GM23248 (cell line): ENCODE results near the gene TRAF3IP3. TPM values are rescaled to one million over a fixed set of nuclear protein-coding genes. Genes with fewer than 3 reads are reported as not detected.

Experiments used
- DNase-seq: peaks from one replicate; pipeline ENCODE4 v3.0.0-alpha.2; 2015
- H2AFZ ChIP-seq: fragments of 200-600 bp; sonication (generic); 2 replicates; pipeline ENCODE4 v1.6.1; 2016; ENCODE audit warnings: antibody characterized with exemption
- H3F3A ChIP-seq: fragments of 200-600 bp; sonication (generic); 2 replicates; pipeline ENCODE4 v1.6.1; 2016; ENCODE audit warnings: mild to moderate bottlenecking, antibody characterized with exemption, mixed run types; ENCODE audit not compliant: insufficient read depth
- H3K27ac ChIP-seq: fragments of 200-600 bp; sonication (generic); 2 replicates; pipeline ENCODE4 v1.5.1; 2016; ENCODE audit warnings: mild to moderate bottlenecking
- H3K27me3 ChIP-seq: fragments of 200-600 bp; sonication (generic); replicated peaks from 2 replicates; pipeline ENCODE4 v1.6.1; 2016; ENCODE audit warnings: mild to moderate bottlenecking; ENCODE audit not compliant: insufficient read depth
- H3K36me3 ChIP-seq: fragments of 200-600 bp; sonication (generic); 2 replicates; pipeline ENCODE4 v1.6.1; 2016; ENCODE audit warnings: low read depth, mild to moderate bottlenecking
- H3K4me1 ChIP-seq: fragments of 200-600 bp; sonication (generic); 2 replicates; pipeline ENCODE4 v1.6.1; 2016; ENCODE audit warnings: mild to moderate bottlenecking; ENCODE audit not compliant: insufficient read depth
- H3K4me2 ChIP-seq: fragments of 200-600 bp; sonication (generic); one replicate; pipeline ENCODE4 v1.6.1; 2016; ENCODE audit warnings: mild to moderate bottlenecking; ENCODE audit not compliant: unreplicated experiment
- H3K4me3 ChIP-seq: fragments of 200-600 bp; sonication (generic); 2 replicates; pipeline ENCODE4 v1.5.1; 2016; ENCODE audit warnings: mild to moderate bottlenecking
- H3K79me2 ChIP-seq: fragments of 200-600 bp; sonication (generic); 2 replicates; pipeline ENCODE4 v1.6.1; 2016; ENCODE audit warnings: mild to moderate bottlenecking; ENCODE audit not compliant: insufficient read depth
- H3K9ac ChIP-seq: fragments of 200-600 bp; sonication (generic); 2 replicates; pipeline ENCODE4 v1.6.1; 2016; ENCODE audit warnings: mild to moderate bottlenecking
- H3K9me2 ChIP-seq: fragments of 200-600 bp; sonication (generic); 2 replicates; pipeline ENCODE4 v1.6.1; 2016; ENCODE audit warnings: mixed run types, mild to moderate bottlenecking, moderate library complexity; ENCODE audit not compliant: insufficient read depth
- H3K9me3 ChIP-seq: fragments of 200-600 bp; sonication (generic); one replicate; pipeline ENCODE4 v1.6.1; 2017; ENCODE audit warnings: low read depth
- H4K20me1 ChIP-seq: fragments of 200-600 bp; sonication (generic); 2 replicates; pipeline ENCODE4 v1.6.0; 2016; ENCODE audit not compliant: insufficient read depth
- EZH2 ChIP-seq: fragments of 200-600 bp; sonication (generic); IDR thresholded peaks from 2 replicates; pipeline ENCODE4 v1.6.1; 2018; ENCODE audit warnings: antibody characterized with exemption, mild to moderate bottlenecking; ENCODE audit not compliant: insufficient read depth, poor library complexity, severe bottlenecking
- EZH2phosphoT487 ChIP-seq: fragments of 200-600 bp; sonication (generic); IDR thresholded peaks from 2 replicates; pipeline ENCODE4 v1.6.1; 2018; ENCODE audit warnings: antibody characterized with exemption, moderate library complexity, mild to moderate bottlenecking, low read depth; ENCODE audit not compliant: insufficient read depth
- WGBS, 2 experiments: methylation state at CpG; one replicate each; pipeline ENCODE4 v1.1.6; 2015 to 2017; ENCODE audit warnings: low lambda C conversion rate in 2 of 2, low coverage in 1 of 2; ENCODE audit errors: missing lambda C conversion rate in 2 of 2; 5-methylcytosine and 5-hydroxymethylcytosine counted together
- in situ Hi-C: fragments of 300-500 bp; cut with MboI; formaldehyde crosslinking; loops from 2 replicates; pipeline ENCODE4 v1.15.0; 2020
- polyA plus RNA-seq: library from polyadenylated mRNA; unstranded; fragments of >200 nt; fragmentation: Nextera tagmentation; extraction: Ambion mirVana; gene quantifications from 2 replicates; pipeline ENCODE4 v1.2.1, GENCODE V29; 2016
- total RNA-seq: library from RNA; depleted of rRNA; stranded (reverse); fragments of >200 nt; shearing (Covaris generic); gene quantifications from 2 replicates; pipeline ENCODE4 v1.2.3, GENCODE V29; 2014

The TRAF3IP3 gene
- total and polyA plus RNA-seq, 2 experiments from 2014 or later, result not detected

DNA sequence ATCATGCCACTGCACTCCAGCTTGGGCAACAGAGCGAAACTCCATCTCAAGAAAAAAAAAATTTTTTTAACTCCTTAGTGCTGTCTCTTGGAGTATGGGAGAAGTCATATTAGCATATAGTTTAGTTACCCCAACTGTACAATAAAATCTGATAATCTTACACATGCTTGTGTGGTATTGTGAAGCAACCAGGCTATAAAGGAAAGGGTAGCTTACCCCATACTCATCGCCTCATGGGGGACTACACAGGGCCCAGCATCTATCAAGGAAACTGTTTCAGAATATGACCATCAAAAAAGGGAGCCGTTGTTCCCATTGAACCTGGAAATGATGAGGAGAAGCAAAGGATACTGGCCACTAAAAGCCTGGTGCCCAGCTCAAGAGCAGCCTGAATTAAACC is 3.0 kb upstream of the TRAF3IP3 start:
- H3K79me2 ChIP-seq, result no peaks in the 10 kb centered on the region
- no peak overlapping the region for H3K4me2 ChIP-seq
- H3F3A ChIP-seq, result no peaks in the 10 kb centered on the region
- no peak overlapping the region for H3K9ac ChIP-seq
- no peak overlapping the region for H2AFZ ChIP-seq
- H4K20me1 ChIP-seq, result no peaks in the 10 kb centered on the region
- H3K36me3 ChIP-seq, result no peaks in the 10 kb centered on the region
- TF ChIP-seq EZH2phosphoT487 (no peak), EZH2 (no peak)
- H3K9me3 ChIP-seq, result no peaks in the 10 kb centered on the region
- in situ Hi-C loops, result no loop called here
- no peak for DNase-seq
- no peaks in the 10 kb centered on the region for H3K9me2 ChIP-seq
- H3K27me3 ChIP-seq, result no peaks in the 10 kb centered on the region
- H3K4me3 ChIP-seq, result no peak overlapping the region
- no peak overlapping the region for H3K27ac ChIP-seq
- WGBS, 2 experiments, result 88 to 90% methylated on average over 3 of the region's 3 CpGs
- H3K4me1 ChIP-seq, result no peaks in the 10 kb centered on the region

DNA sequence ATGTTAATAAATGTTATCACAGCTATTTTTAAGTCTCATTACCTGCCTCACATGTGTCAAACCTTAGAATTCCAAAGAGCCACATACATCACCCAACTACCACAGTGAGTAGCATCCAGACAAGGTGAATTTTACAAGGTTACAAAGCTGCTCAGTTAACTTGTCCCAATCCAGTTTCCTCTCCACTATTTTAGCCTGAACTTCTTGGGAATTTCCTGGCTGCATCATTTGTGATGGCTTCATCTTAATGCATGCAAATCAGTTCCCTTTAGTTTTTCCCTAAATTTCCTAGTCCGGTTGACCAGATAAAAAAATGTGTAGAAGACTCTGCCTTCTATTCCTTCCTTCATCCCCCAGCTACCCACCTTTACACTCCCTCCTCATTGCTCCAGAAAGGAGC is 597 bp upstream of the TRAF3IP3 start:
- Histone ChIP-seq H4K20me1 (no peaks in the 10 kb centered on the region), H3K4me3 (no peak overlapping the region), H2AFZ (no peak overlapping the region), H3K79me2 (no peaks in the 10 kb centered on the region), H3K27me3 (no peaks in the 10 kb centered on the region), H3K4me1 (no peaks in the 10 kb centered on the region), H3K9ac (no peak overlapping the region), H3K4me2 (no peak overlapping the region), H3F3A (no peaks in the 10 kb centered on the region), H3K36me3 (no peaks in the 10 kb centered on the region), H3K9me2 (no peaks in the 10 kb centered on the region), H3K27ac (no peak overlapping the region), H3K9me3 (no peaks in the 10 kb centered on the region)
- 56 to 76% methylated on average over 1 of the region's 1 CpG for WGBS, 2 experiments
- in situ Hi-C loops, result no loop called here
- no peak for DNase-seq
- TF ChIP-seq EZH2phosphoT487 (no peak), EZH2 (no peak)

DNA sequence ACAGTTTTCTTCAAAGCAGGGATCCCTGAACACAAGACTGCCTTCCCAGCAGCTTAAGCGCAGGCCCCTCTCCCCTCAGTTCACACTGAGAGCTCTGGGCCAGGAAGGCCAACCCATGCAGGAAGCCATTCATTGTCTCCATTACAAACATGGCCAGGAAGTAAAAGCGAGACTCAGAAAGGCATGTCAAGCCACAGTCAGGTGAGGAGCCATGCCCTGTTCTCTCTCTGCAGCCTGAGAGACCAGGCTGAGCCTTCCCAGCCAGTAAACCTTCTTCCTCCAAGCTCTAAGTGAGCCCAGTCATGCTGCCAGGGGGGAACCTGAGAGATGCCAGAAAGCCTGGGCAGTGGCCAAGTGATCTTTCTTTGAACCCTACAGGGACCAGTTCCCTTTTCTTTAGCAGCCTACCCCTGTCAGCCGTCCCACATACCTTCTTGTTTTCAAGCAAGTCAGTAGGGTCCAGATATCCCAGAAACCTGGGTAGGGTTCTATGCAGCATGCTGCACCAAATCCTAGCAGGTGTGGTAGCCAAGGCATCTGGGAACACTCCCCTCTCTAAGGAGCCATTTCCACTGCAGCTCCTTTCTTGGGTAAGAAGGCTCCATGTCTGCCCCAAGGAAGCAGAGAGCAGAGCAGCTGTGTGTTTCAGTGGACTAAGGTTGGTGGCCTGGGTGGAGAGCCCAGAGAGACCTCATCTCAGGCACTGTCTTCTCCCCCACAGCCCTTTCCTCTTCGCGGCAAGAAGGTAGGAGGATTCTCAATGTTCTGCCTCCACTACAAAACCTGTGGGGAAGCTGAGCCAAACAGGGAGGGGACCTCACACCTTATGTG is 977 bp downstream of the TRAF3IP3 start:
- Histone ChIP-seq H4K20me1 (no peaks in the 10 kb centered on the region), H3K36me3 (no peaks in the 10 kb centered on the region), H3K4me1 (0 out of 2 replicates have a peak, but pooled peaks cover 9% of the 10 kb centered on the region), H3K4me2 (no peak overlapping the region), H3F3A (no peaks in the 10 kb centered on the region), H3K4me3 (no peak overlapping the region), H2AFZ (no peak overlapping the region), H3K79me2 (no peaks in the 10 kb centered on the region), H3K9me2 (no peaks in the 10 kb centered on the region), H3K27ac (no peak overlapping the region), H3K9me3 (no peaks in the 10 kb centered on the region), H3K9ac (no peak overlapping the region), H3K27me3 (no peaks in the 10 kb centered on the region)
- WGBS, 2 experiments, result 73 to 77% methylated on average over 5 of the region's 5 CpGs
- TF ChIP-seq EZH2phosphoT487 (no peak), EZH2 (no peak)
- in situ Hi-C loops, result no loop called here
- DNase-seq, result no peak

DNA sequence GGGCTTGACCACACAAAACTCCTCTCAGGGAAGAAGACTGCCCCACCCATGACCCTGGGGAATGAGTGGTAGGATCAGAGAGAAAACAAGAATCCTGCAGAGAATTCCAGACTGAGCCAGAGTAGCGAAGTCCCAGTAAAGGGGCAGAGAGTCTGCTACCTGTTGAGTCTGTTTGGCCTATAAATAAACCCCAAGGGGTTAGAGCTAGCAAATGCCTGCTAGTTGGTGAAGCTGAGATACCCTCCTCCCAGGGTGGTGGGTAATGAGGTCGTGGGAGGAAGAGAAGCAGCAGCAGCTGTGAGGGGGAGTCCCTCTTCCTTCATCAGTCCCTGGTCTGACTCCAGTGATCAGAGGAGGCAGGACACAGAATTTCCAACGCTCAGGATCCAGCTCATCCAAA is 2.5 kb downstream of the TRAF3IP3 start:
- Histone ChIP-seq H3K27me3 (no peaks in the 10 kb centered on the region), H3K9ac (no peak overlapping the region), H4K20me1 (no peaks in the 10 kb centered on the region), H3K27ac (no peak overlapping the region), H3F3A (no peaks in the 10 kb centered on the region), H3K9me3 (no peaks in the 10 kb centered on the region), H3K4me1 (0 out of 2 replicates have a peak, but pooled peaks cover 9% of the 10 kb centered on the region), H3K4me3 (no peak overlapping the region), H3K4me2 (no peak overlapping the region), H3K36me3 (no peaks in the 10 kb centered on the region), H3K9me2 (no peaks in the 10 kb centered on the region), H3K79me2 (no peaks in the 10 kb centered on the region), H2AFZ (no peak overlapping the region)
- WGBS, 2 experiments, result 17 to 25% methylated on average over 3 of the region's 3 CpGs
- no peak for TF ChIP-seq EZH2phosphoT487
- TF ChIP-seq EZH2, result no peak
- in situ Hi-C loops, result no loop called here
- DNase-seq, result no peak
